ENCODE measurements around the gene UPF1.

UPF1 gene

GRCh38 chr19:18791315-18791678, 40.5 kb upstream of the UPF1 start:
- no peaks in the 10 kb centered on the region for H3K9me3 ChIP-seq (ENCODE audit: low read length)
- peaks cover 5% of the 10 kb centered on the region for H3K4me1 ChIP-seq (ENCODE audit: insufficient read depth, low read length)
- no peaks in the 10 kb centered on the region for H3K36me3 ChIP-seq (ENCODE audit: insufficient read depth, low read length)
- H3K27me3 ChIP-seq (ENCODE audit: control insufficient read depth in 1 of 2, insufficient read depth in 2 of 2, low read length in 2 of 2): peaks cover 48 to 79% of the 10 kb centered on the region in 2 donors
- H3K9ac ChIP-seq (ENCODE audit: low read length): no peak overlapping the region
- no peak overlapping the region for H3K4me3 ChIP-seq (ENCODE audit: low read depth in 1 of 2, low read length in 2 of 2)
- H3K27ac ChIP-seq (ENCODE audit: low read depth, low read length): no peak overlapping the region

GRCh38 chr19:18792661-18793060, 39.1 kb upstream of the UPF1 start:
- H3K9ac ChIP-seq (ENCODE audit: low read length): no peak overlapping the region
- no peak overlapping the region for H3K4me3 ChIP-seq (ENCODE audit: low read depth in 1 of 2, low read length in 2 of 2)
- H3K27ac ChIP-seq (ENCODE audit: low read depth, low read length): no peak overlapping the region
- H3K36me3 ChIP-seq (ENCODE audit: insufficient read depth, low read length): no peaks in the 10 kb centered on the region
- H3K9me3 ChIP-seq (ENCODE audit: low read length): no peaks in the 10 kb centered on the region
- peaks cover 5% of the 10 kb centered on the region for H3K4me1 ChIP-seq (ENCODE audit: insufficient read depth, low read length)
- peaks cover 42 to 68% of the 10 kb centered on the region in 2 donors for H3K27me3 ChIP-seq (ENCODE audit: control insufficient read depth in 1 of 2, insufficient read depth in 2 of 2, low read length in 2 of 2)

- Histone ChIP-seq H3K36me3 (ENCODE audit: insufficient read depth, low read length) (no peaks in the 10 kb centered on the region), H3K27ac (ENCODE audit: low read depth, low read length) (no peak overlapping the region), H3K4me1 (ENCODE audit: insufficient read depth, low read length) (peaks cover 5% of the 10 kb centered on the region), H3K9ac (ENCODE audit: low read length) (no peak overlapping the region), H3K27me3 (ENCODE audit: control insufficient read depth in 1 of 2, insufficient read depth in 2 of 2, low read length in 2 of 2) (peaks cover 42 to 62% of the 10 kb centered on the region in 2 donors), H3K4me3 (ENCODE audit: low read depth in 1 of 2, low read length in 2 of 2) (no peak overlapping the region), H3K9me3 (ENCODE audit: low read length) (no peaks in the 10 kb centered on the region)
These were observed 38.4 kb upstream of the UPF1 start for GRCh38 chr19:18793144-18794028.

DNA sequence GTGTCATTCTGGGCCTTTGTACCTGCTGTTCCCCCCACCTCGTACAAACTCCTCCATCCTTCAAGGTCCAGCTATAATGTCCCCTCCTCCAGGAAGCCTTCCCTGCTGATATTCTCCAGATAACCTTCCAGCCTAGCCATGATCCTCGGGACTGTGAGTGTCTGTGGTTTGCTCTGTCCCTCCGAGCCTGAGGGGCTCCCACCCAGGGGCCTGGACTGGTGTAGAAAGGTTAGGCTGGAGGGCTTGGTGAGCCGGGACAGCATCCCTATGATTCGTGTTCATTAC, 37.8 kb upstream of the UPF1 start:
- peaks cover 5% of the 10 kb centered on the region for H3K4me1 ChIP-seq (ENCODE audit: insufficient read depth, low read length)
- H3K27ac ChIP-seq (ENCODE audit: low read depth, low read length): no peak overlapping the region
- no peak overlapping the region for H3K4me3 ChIP-seq (ENCODE audit: low read depth in 1 of 2, low read length in 2 of 2)
- no peak overlapping the region for H3K9ac ChIP-seq (ENCODE audit: low read length)
- H3K9me3 ChIP-seq (ENCODE audit: low read length): no peaks in the 10 kb centered on the region
- H3K36me3 ChIP-seq (ENCODE audit: insufficient read depth, low read length): no peaks in the 10 kb centered on the region
- H3K27me3 ChIP-seq (ENCODE audit: control insufficient read depth in 1 of 2, insufficient read depth in 2 of 2, low read length in 2 of 2): peaks cover 36 to 62% of the 10 kb centered on the region in 2 donors

DNA sequence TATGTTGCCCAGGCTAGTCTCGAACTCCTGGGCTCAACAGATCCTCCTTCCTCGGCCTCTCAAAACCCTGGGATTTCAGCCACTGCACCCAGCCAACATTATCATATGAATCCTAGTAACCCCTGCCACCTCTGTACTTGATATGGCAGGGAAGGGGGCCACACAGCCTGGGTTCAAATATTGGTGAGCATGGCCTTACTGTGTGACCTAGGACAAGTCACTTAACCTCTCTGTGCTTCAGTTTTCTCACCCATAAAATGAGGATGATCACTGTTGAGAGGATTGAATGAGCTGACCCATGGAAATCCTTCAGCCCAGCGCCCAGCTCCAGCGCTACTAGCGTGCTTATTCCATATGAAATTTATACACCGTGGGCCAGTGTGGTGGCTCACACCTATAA, 37.1 kb upstream of the UPF1 start:
- Histone ChIP-seq H3K9ac (ENCODE audit: low read length) (no peak overlapping the region), H3K4me1 (ENCODE audit: insufficient read depth, low read length) (peaks cover 5% of the 10 kb centered on the region), H3K27me3 (ENCODE audit: control insufficient read depth in 1 of 2, insufficient read depth in 2 of 2, low read length in 2 of 2) (peaks cover 28 to 58% of the 10 kb centered on the region in 2 donors), H3K4me3 (ENCODE audit: low read depth in 1 of 2, low read length in 2 of 2) (no peak overlapping the region), H3K36me3 (ENCODE audit: insufficient read depth, low read length) (no peaks in the 10 kb centered on the region), H3K27ac (ENCODE audit: low read depth, low read length) (no peak overlapping the region), H3K9me3 (ENCODE audit: low read length) (no peaks in the 10 kb centered on the region)

GRCh38 chr19:18795540-18795939, 36.2 kb upstream of the UPF1 start:
- no peak overlapping the region for H3K9ac ChIP-seq (ENCODE audit: low read length)
- no peak overlapping the region for H3K27ac ChIP-seq (ENCODE audit: low read depth, low read length)
- H3K27me3 ChIP-seq (ENCODE audit: control insufficient read depth in 1 of 2, insufficient read depth in 2 of 2, low read length in 2 of 2): peaks cover 24 to 50% of the 10 kb centered on the region in 2 donors
- peaks cover under 1% of the 10 kb centered on the region for H3K4me1 ChIP-seq (ENCODE audit: insufficient read depth, low read length)
- H3K4me3 ChIP-seq (ENCODE audit: low read depth in 1 of 2, low read length in 2 of 2): no peak overlapping the region
- H3K36me3 ChIP-seq (ENCODE audit: insufficient read depth, low read length): no peaks in the 10 kb centered on the region
- no peaks in the 10 kb centered on the region for H3K9me3 ChIP-seq (ENCODE audit: low read length)

- H3K9ac ChIP-seq (ENCODE audit: low read length): no peak overlapping the region
- H3K9me3 ChIP-seq (ENCODE audit: low read length): no peaks in the 10 kb centered on the region
- H3K27ac ChIP-seq (ENCODE audit: low read depth, low read length): no peak overlapping the region
- H3K27me3 ChIP-seq (ENCODE audit: control insufficient read depth in 1 of 2, insufficient read depth in 2 of 2, low read length in 2 of 2): peaks cover 18 to 43% of the 10 kb centered on the region in 2 donors
- no peaks in the 10 kb centered on the region for H3K4me1 ChIP-seq (ENCODE audit: insufficient read depth, low read length)
- H3K4me3 ChIP-seq (ENCODE audit: low read depth in 1 of 2, low read length in 2 of 2): no peak overlapping the region
- H3K36me3 ChIP-seq (ENCODE audit: insufficient read depth, low read length): no peaks in the 10 kb centered on the region
These were observed 35.5 kb upstream of the UPF1 start for GRCh38 chr19:18796239-18796638.

DNA sequence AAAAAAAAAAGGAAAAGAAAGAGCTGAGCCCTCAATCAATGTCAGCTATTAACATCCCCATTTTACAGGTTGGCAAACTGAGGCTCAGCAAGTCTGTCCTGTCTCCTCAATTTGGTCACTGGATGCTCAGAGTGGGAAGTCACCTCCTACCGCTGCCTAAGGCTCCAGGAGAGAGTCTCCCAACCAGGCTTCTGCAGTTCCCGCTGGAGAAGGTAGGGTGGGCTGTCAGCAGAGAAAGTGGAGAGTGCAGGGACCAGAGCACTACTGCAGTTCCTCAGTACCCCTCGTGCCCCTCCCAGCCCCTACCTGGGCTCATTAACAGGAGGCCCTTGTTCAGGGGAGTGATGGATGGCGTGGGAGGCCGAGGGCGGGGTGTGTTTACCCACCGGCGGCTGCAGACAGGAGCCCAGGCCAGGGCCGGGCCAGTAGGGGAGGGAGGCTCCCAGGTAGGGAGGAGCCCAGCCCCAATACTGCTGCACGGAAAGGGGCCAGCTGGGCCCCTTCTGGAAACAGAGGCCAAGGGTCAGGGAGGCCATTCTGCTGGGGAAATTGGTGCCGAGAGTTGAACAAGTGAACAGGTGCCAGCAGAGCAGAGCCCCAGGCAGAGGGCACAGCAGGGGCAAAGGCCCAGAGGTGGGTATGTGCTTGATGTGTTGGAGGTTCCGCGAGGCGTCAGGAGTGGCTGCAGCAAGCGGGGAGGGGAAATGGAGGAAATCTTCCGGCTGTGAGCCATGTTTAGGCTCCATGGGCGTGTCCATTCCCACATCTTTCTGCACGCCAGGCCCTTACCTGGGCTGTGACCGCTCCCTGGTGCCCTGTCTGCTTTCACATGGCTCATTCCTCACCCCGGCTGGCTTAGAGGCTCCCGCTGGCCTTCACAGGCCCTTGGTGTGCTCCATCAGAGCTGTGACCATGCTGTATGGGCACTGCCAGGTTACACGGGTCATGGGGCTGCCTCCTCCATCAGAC, 33.1 kb upstream of the UPF1 start:
- no peak overlapping the region for H3K4me3 ChIP-seq (ENCODE audit: low read depth in 1 of 2, low read length in 2 of 2)
- no peaks in the 10 kb centered on the region for H3K9me3 ChIP-seq (ENCODE audit: low read length)
- H3K9ac ChIP-seq (ENCODE audit: low read length): no peak overlapping the region
- H3K27ac ChIP-seq (ENCODE audit: low read depth, low read length): no peak overlapping the region
- no peaks in the 10 kb centered on the region for H3K36me3 ChIP-seq (ENCODE audit: insufficient read depth, low read length)
- H3K27me3 ChIP-seq (ENCODE audit: control insufficient read depth in 1 of 2, insufficient read depth in 2 of 2, low read length in 2 of 2): peaks cover 11 to 27% of the 10 kb centered on the region in 2 donors
- H3K4me1 ChIP-seq (ENCODE audit: insufficient read depth, low read length): no peaks in the 10 kb centered on the region

DNA sequence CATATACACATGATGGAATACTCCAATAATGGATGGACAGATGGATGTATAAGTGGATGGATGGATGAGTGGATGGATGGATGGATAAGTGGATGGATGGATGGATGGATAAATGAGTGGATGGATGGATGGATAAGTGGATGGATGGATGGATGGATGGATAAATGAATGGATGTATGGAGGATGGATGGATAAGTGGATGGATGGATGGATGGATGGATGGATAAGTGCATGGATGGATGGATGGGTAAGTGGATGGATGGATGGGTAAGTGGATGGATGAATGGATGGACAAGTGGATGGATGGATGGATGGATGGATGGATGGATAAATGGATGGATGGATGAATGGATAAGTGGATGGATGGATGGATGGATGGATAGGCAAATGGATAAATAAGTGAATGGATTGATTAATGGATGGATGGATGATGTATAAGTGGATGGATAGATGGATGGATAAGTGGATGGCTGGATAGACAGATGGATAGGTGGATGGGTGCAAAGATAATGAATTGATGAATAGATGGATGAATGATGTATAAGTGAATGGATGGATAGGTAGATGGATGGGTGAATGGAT, 32.3 kb upstream of the UPF1 start:
- H3K27ac ChIP-seq (ENCODE audit: low read depth, low read length): no peak overlapping the region
- H3K27me3 ChIP-seq (ENCODE audit: control insufficient read depth in 1 of 2, insufficient read depth in 2 of 2, low read length in 2 of 2): peaks cover 8 to 23% of the 10 kb centered on the region in 2 donors
- H3K9me3 ChIP-seq (ENCODE audit: low read length): no peaks in the 10 kb centered on the region
- no peaks in the 10 kb centered on the region for H3K4me1 ChIP-seq (ENCODE audit: insufficient read depth, low read length)
- H3K4me3 ChIP-seq (ENCODE audit: low read depth in 1 of 2, low read length in 2 of 2): no peak overlapping the region
- no peaks in the 10 kb centered on the region for H3K36me3 ChIP-seq (ENCODE audit: insufficient read depth, low read length)
- H3K9ac ChIP-seq (ENCODE audit: low read length): no peak overlapping the region

DNA sequence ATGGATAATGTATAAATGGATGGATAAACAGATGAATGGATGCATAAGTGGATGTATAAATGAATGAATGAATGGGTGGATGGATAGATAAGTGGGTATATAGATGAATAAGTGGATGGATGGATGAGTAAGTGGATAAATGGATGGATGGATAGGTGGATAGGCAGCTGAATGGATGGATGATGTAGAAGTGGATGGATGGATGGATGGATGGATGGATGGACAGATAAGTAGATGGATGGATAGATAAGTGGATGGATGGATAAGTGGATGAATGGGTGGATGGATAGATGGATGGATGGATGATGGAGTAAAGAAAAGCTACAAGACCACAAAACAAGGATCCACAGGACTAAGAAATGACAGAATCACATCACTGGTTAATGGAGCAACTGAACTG, 31.7 kb upstream of the UPF1 start:
- no peaks in the 10 kb centered on the region for H3K4me1 ChIP-seq (ENCODE audit: insufficient read depth, low read length)
- peaks cover 8 to 17% of the 10 kb centered on the region in 2 donors for H3K27me3 ChIP-seq (ENCODE audit: control insufficient read depth in 1 of 2, insufficient read depth in 2 of 2, low read length in 2 of 2)
- H3K9ac ChIP-seq (ENCODE audit: low read length): no peak overlapping the region
- H3K9me3 ChIP-seq (ENCODE audit: low read length): no peaks in the 10 kb centered on the region
- no peak overlapping the region for H3K27ac ChIP-seq (ENCODE audit: low read depth, low read length)
- H3K36me3 ChIP-seq (ENCODE audit: insufficient read depth, low read length): no peaks in the 10 kb centered on the region
- H3K4me3 ChIP-seq (ENCODE audit: low read depth in 1 of 2, low read length in 2 of 2): no peak overlapping the region

DNA sequence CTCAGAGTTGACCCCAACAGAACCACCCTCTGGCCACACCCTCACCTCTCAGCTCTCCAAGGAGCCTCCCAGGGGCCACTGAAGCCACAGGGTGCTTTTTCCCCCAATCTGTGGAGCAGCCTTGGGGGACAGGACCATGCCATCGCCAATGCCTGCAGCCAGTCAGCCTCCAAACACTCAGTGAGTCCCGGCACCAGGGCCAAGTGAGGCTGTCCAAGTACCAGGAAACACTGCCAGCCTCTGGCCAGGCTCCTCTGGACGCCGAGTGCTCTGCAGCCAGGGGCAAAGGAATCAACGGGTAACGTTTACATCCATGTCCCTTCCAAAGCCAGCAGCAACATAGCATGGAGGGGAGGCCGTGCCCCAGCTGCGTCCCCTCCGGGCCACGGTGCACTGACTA, 31.1 kb upstream of the UPF1 start:
- H3K9me3 ChIP-seq (ENCODE audit: low read length): no peaks in the 10 kb centered on the region
- no peaks in the 10 kb centered on the region for H3K36me3 ChIP-seq (ENCODE audit: insufficient read depth, low read length)
- no peak overlapping the region for H3K27ac ChIP-seq (ENCODE audit: low read depth, low read length)
- H3K4me1 ChIP-seq (ENCODE audit: insufficient read depth, low read length): no peaks in the 10 kb centered on the region
- H3K9ac ChIP-seq (ENCODE audit: low read length): no peak overlapping the region
- H3K27me3 ChIP-seq (ENCODE audit: control insufficient read depth in 1 of 2, insufficient read depth in 2 of 2, low read length in 2 of 2): peaks cover 8 to 12% of the 10 kb centered on the region in 2 donors
- no peak overlapping the region for H3K4me3 ChIP-seq (ENCODE audit: low read depth in 1 of 2, low read length in 2 of 2)

All from muscle layer of colon (tissue), 2 donors.